HCT116 (cell line): ENCODE measurements around the gene OLFML2A. TPM values are rescaled to one million over a fixed set of nuclear protein-coding genes. Genes with fewer than 3 reads are reported as not detected.

ENCODE experiments used
- ATAC-seq: fragments of 200-7000 bp; cut with Tn5 transposase; 2 replicates; pipeline ENCODE4 v1.9.1; 2020; ENCODE audit warnings: mild to moderate bottlenecking, moderate library complexity
- BruUV-seq: library from RNA; stranded (reverse); fragments of 400-500 nt; replicated peaks from 2 replicates; lab custom pipeline; 2021; lab: Mats Ljungman, UMichigan
- CTCF ChIA-PET: fragments of 300-600 bp; sonication (Branson Sonifier 250); formaldehyde crosslinking; loops from one replicate; lab custom pipeline; 2021; ENCODE audit warnings: antibody characterized with exemption; lab: Charles Lee
- POLR2A ChIA-PET: fragments of 300-600, 350-600 bp; sonication (Branson Sonifier 250); formaldehyde crosslinking; loops from one replicate; lab custom pipeline; 2021; ENCODE audit warnings: antibody characterized with exemption; lab: Charles Lee
- RAD21 ChIA-PET, 2 experiments: fragments of 300-600 bp; sonication (Branson Sonifier 250); formaldehyde crosslinking; loops; one replicate each; lab custom pipeline; 2023; ENCODE audit warnings: low total read pairs in 2 of 2; ENCODE audit not compliant: uncharacterized antibody in 2 of 2, unreplicated experiment in 2 of 2, low non-redundant PET in 1 of 2; lab: Charles Lee
- DNase-seq: peaks from one replicate; pipeline ENCODE4 v3.0.0-alpha.2; 2010; ENCODE audit warnings: low read depth, low spot score
- H2AFZ ChIP-seq: fragments of 200-600 bp; shearing (Covaris generic), sonication (generic); 2 replicates; pipeline ENCODE4 v1.6.1; 2017; ENCODE audit warnings: low read depth, mixed run types, mixed read lengths, antibody characterized with exemption, low read length; ENCODE audit not compliant: poor library complexity, severe bottlenecking
- H3K27ac ChIP-seq: 2 replicates; pipeline ENCODE4 v1.5.1; 2012; ENCODE audit warnings: low read depth, low read length
- H3K27me3 ChIP-seq: fragments of 200-600 bp; sonication (generic); 2 replicates; pipeline ENCODE4 v1.6.1; 2016; ENCODE audit warnings: mixed run types, low read length, mixed read lengths; ENCODE audit not compliant: insufficient read depth
- H3K36me3 ChIP-seq, 2 experiments: fragments of 200-500 bp in 1 of 2; fragments of 200-600 bp in 1 of 2; sonication (Bioruptor generic) in 1 of 2; sonication (generic) in 1 of 2; 2 replicates each; pipeline versions ENCODE4 v1.5.1 to v1.6.1; 2014 to 2016; ENCODE audit warnings: low read length in 2 of 2, inconsistent platforms in 1 of 2, mixed read lengths in 1 of 2, mixed run types in 1 of 2; ENCODE audit not compliant: insufficient read depth in 2 of 2, control insufficient read depth in 1 of 2
- H3K4me1 ChIP-seq, 2 experiments: fragments of 200-600 bp in 1 of 2; sonication (generic) in 1 of 2; 2 replicates each; pipeline versions ENCODE4 v1.5.1 to v1.6.1; 2012 to 2017; ENCODE audit warnings: low read length in 2 of 2, inconsistent platforms in 1 of 2, mild to moderate bottlenecking in 1 of 2, mixed read lengths in 1 of 2, mixed run types in 1 of 2, moderate library complexity in 1 of 2; ENCODE audit not compliant: insufficient read depth in 2 of 2, control insufficient read depth in 1 of 2
- H3K4me2 ChIP-seq: fragments of 200-600 bp; sonication (generic); 2 replicates; pipeline ENCODE4 v1.6.1; 2017; ENCODE audit warnings: mixed run types, low read length, mixed read lengths
- H3K4me3 ChIP-seq, 2 experiments: fragments of 200-600 bp in 1 of 2; sonication (generic) in 1 of 2; replicated peaks in 1 of 2; 2 replicates each; pipeline ENCODE4 v1.5.1; 2011 to 2016; ENCODE audit warnings: low read length in 2 of 2, control low read depth in 1 of 2, low read depth in 1 of 2, mild to moderate bottlenecking in 1 of 2, mixed read lengths in 1 of 2, mixed run types in 1 of 2
- H3K79me2 ChIP-seq: fragments of 200-600 bp; sonication (generic); 2 replicates; pipeline ENCODE4 v1.6.1; 2017; ENCODE audit warnings: mild to moderate bottlenecking, mixed run types, low read length, moderate library complexity, mixed read lengths; ENCODE audit not compliant: insufficient read depth
- H3K9ac ChIP-seq: fragments of 200-600 bp; sonication (generic); 2 replicates; pipeline ENCODE4 v1.6.1; 2016; ENCODE audit warnings: low read length, mixed read lengths
- H3K9me2 ChIP-seq: fragments of 200-600 bp; sonication (generic), shearing (Covaris generic); 2 replicates; pipeline ENCODE4 v1.6.1; 2017; ENCODE audit warnings: mixed run types, mild to moderate bottlenecking, moderate library complexity; ENCODE audit not compliant: insufficient read depth
- H3K9me3 ChIP-seq, 2 experiments: fragments of 200-500 bp in 1 of 2; fragments of 200-600 bp in 1 of 2; sonication (Bioruptor generic) in 1 of 2; sonication (generic) in 1 of 2; 2 replicates each; pipeline ENCODE4 v1.6.1; 2014 to 2017; ENCODE audit warnings: low read length in 2 of 2, mixed read lengths in 2 of 2, inconsistent platforms in 1 of 2, low read depth in 1 of 2, mild to moderate bottlenecking in 1 of 2, mixed run types in 1 of 2, moderate library complexity in 1 of 2; ENCODE audit not compliant: control insufficient read depth in 1 of 2, insufficient read depth in 1 of 2
- H4K20me1 ChIP-seq: fragments of 200-600 bp; sonication (generic), shearing (Covaris generic); 2 replicates; pipeline ENCODE4 v1.6.1; 2017; ENCODE audit warnings: mixed run types, mild to moderate bottlenecking, moderate library complexity; ENCODE audit not compliant: insufficient read depth
- CBX3 ChIP-seq: IDR thresholded peaks from 2 replicates; pipeline ENCODE4 v1.6.1; 2012; ENCODE audit warnings: low read depth
- EZH2 ChIP-seq: fragments of 200-600 bp; sonication (generic); IDR thresholded peaks from 2 replicates; pipeline ENCODE4 v1.6.1; 2017; ENCODE audit warnings: antibody characterized with exemption, mixed run types
- FOSL1 ChIP-seq: IDR thresholded peaks from 2 replicates; pipeline ENCODE4 v1.6.1; 2012; ENCODE audit warnings: low read depth
- SRF ChIP-seq: IDR thresholded peaks from 2 replicates; pipeline ENCODE4 v1.6.1; 2012; ENCODE audit warnings: low read depth
- ZNF274 ChIP-seq: fragments of 200-500 bp; sonication (Bioruptor generic); IDR thresholded peaks from 2 replicates; pipeline ENCODE4 v1.6.1; 2014; ENCODE audit warnings: mild to moderate bottlenecking, low read depth, low read length, inconsistent platforms
- intact Hi-C: fragments of 100-400 bp; cut with micrococcal nuclease; formaldehyde crosslinking; loops from 2 replicates; pipeline ENCODE4 v1.10.0; 2022
- total RNA-seq: library from RNA; stranded (reverse); gene quantifications from one replicate; pipeline ENCODE4 v1.2.1, GENCODE V29; 2021; ENCODE audit not compliant: unreplicated experiment

The OLFML2A gene
- total RNA-seq, 1 experiment from 2014 or later, result 6.3 TPM

DNA sequence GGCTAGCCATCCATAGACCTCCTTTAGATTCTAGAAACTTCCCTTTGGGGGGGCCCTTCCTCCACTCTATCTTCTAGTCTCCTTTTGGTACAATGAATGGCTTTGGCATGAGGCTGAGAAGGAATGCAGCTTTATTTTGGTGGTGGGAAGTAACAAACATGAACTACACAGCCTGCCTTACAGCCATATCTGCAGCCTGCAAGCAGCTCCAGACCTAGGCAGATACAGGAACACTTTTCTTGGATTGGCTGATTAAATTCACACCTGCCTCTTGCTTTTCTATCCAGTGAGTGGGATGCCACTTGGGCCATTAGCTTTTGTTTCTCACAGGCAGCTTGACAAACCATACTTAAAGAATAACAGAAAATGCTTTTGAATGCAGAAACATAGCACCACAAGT lies 34.0 kb upstream of the OLFML2A start:
- H3K27ac ChIP-seq, result no peak overlapping the region
- DNase-seq (no peak), ATAC-seq (no peak)
- intact Hi-C loops, result no loop called here
- BruUV-seq, result no TSS peak
- ChIA-PET RAD21 (no interaction called here), CTCF (interaction anchor here (0.9 to 2.6 kb wide), 4 partner anchors 8 to 126 kb away, joined by 3 to 10 read pairs (median 4); partner anchors contain the start of gene WDR38), POLR2A (interaction anchor here (1.2 kb wide), 1 partner anchor 9 kb away, joined by 4 read pairs; no protein-coding TSS in a partner anchor)
- no peak overlapping the region for H2AFZ ChIP-seq
- H4K20me1 ChIP-seq, result peaks cover 4% of the 10 kb centered on the region; the same call in 1 of the 2 replicates
- no peak overlapping the region for H3K9ac ChIP-seq
- peaks cover 78% of the 10 kb centered on the region for H3K79me2 ChIP-seq
- no peaks in the 10 kb centered on the region for H3K9me2 ChIP-seq
- TF ChIP-seq ZNF274 (no peak), CBX3 (no peak), EZH2 (no peak)
- no peaks in the 10 kb centered on the region for H3K9me3 ChIP-seq
- peaks cover 15 to 41% of the 10 kb centered on the region in 2 experiments for H3K4me1 ChIP-seq
- H3K27me3 ChIP-seq, result no peaks in the 10 kb centered on the region
- no peak overlapping the region for H3K4me3 ChIP-seq
- H3K36me3 ChIP-seq, result no peaks in the 10 kb centered on the region
- no peak overlapping the region for H3K4me2 ChIP-seq

DNA sequence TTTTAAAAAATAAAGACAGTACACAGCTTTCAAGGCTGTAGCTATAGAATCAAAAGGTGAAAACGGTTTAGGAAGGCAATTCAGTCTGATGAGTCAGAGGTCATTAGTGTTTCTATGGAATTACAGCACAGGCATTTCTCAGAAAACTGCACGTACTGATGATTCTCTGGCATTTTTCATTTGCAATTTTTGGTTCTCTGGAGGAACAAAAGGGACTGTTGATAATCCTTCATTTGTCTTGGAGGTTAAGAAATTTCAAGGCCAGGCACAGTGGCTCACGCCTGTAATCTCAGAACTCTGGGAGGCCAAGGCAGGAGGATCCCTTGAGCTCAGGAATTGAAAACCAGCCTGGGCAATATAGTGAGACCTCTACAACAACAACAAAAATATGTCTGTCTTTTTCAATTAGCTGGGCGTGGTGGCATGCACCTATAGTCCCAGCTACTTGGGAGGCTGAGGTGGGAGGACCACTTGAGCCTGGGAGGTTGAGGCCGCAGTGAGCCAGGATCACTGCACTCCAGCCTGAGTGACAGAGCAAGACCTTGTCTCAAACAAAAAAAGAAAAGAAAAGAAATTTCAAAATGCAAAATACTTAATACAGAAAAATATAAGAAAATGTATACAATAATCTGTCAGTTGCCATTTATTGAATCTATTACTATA lies 33.1 kb upstream of the OLFML2A start:
- ATAC-seq (peak; percentile 40), DNase-seq (no peak)
- intact Hi-C loops, result no loop called here
- TF ChIP-seq SRF (no peak), FOSL1 (0 out of 2 replicates have a peak, but pooled peaks have one; percentile 5)
- peaks cover 78% of the 10 kb centered on the region for H3K79me2 ChIP-seq
- H3K4me2 ChIP-seq, result peak overlapping the region; percentile 52
- H4K20me1 ChIP-seq, result peaks cover 4% of the 10 kb centered on the region; the same call in 1 of the 2 replicates
- no TSS peak for BruUV-seq
- no peak overlapping the region for H3K27ac ChIP-seq
- no peaks in the 10 kb centered on the region for H3K27me3 ChIP-seq
- H2AFZ ChIP-seq, result no peak overlapping the region
- CTCF ChIA-PET, result interaction anchor here (1.1 to 2.6 kb wide), 3 partner anchors 20 to 127 kb away, joined by 3 to 10 read pairs (median 6); partner anchors contain the start of gene WDR38
- RAD21 ChIA-PET, result no interaction called here
- peaks cover 15 to 41% of the 10 kb centered on the region in 2 experiments for H3K4me1 ChIP-seq
- H3K4me3 ChIP-seq, result no peak overlapping the region
- H3K9me2 ChIP-seq, result no peaks in the 10 kb centered on the region
- no peak overlapping the region for H3K9ac ChIP-seq
- no peaks in the 10 kb centered on the region for H3K36me3 ChIP-seq
- no peaks in the 10 kb centered on the region for H3K9me3 ChIP-seq
- POLR2A ChIA-PET, result no interaction called here
